Middle frontal gyrus (tissue), 1 donor: ENCODE results near the gene KSR1.
"Not testable (repeated sequence)": the region's sequence is repeated elsewhere in the genome, so short reads cannot be mapped to it uniquely, and the experiment has no call there.

Experiments
- DNase-seq: peaks from one replicate; pipeline ENCODE4 v3.0.0-alpha.2; 2015; ENCODE audit warnings: low spot score; ENCODE audit errors: extremely low spot score

Gene KSR1

DNA sequence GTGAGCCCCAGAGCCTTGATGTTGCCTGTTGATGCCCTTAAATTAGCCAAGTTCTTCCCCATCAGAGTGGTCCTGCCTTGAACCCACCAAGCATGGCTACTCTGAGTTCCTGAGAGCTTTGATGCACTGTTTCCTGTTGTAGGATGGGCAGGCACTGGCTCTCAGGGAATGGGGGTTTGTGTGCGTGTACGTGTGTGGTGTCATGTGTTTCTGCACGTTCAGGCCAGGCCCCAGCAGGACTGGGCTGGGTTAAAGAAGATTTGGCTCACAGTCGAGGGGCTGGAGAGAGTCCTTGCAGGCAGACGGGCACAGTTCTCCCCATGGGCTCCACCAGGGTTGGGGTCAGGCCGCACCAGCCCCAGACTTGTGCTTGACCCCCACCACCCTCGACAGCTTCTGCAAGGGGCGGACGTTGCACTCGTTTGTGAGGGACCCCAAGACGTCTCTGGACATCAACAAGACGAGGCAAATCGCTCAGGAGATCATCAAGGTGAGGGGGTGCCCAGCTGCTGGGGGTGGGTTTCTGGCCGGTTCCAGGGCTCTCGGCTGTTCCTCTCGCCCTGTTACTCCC is 151.4 kb downstream of the KSR1 start:
- DNase-seq, result no peak

DNA sequence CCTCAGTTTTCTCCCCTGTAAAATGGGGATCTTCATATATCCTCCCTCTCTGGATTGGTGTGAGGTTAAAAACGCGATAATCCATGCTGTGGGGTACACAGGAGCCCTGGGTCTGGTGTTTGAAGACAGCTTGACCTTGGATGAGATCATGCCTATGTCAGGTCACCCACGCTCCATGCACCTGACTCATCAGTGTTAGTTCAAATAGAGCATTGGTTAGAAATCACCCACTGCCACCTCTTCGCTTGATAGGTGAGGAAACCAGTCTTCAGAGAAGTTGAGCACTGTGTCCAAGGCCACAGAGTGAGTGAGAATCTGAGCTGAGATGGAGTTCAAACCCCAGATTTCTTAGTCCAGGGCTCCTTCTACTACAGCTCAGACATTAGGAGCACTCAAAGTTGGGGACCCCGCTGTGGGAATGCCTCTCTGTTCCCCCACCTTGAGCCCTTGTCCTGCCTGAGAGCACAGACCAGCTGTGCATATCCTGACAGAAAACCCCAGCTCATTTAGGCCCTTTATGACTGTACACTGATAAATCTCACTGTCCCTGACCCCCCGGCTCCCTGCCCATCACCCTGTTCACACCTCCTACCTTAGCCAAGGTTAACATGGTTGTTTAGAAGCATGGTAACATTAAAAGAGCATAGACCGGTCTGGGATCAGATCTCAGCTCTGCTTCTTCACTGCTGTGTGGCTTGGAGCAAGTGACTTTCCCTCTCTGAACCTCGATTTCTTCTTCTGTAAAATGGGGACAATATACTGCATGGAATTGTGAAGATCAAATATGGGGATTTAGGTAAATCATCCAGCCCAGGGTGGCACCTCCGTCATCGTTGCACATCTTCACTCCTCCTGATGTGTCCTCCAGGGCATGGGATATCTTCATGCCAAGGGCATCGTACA is 152.3 kb downstream of the KSR1 start:
- no peak for DNase-seq

DNA sequence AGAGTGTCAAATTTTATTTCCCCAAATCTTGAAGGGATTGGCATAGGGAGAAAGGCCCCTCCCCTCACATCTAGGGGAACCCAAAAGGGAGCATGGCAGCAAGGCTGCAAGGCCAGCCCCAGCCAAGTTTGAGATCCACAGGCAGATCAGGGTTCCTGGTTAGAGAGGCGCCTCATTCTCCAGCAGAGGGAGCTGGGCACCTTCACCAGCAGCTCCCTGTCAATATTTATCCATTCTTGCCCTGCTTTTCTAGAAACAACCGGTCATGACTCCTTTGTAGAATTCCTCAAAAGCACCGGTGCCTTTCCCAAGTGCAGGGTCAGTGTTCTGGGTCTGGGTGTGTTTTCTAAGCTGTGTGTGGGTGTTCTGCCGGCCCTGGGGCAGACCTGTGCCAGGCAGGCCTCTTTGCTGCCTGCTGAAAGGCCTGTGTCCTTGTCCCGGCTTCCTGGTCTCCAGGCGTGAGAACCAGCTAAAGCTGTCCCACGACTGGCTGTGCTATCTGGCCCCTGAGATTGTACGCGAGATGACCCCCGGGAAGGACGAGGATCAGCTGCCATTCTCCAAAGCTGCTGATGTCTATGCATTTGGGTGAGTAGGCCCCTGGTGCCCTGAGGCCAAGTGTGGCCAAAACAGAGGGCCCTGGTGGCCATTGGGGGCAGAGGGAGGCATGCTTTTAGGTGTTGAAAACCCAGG is 153.5 kb downstream of the KSR1 start:
- no peak for DNase-seq

DNA sequence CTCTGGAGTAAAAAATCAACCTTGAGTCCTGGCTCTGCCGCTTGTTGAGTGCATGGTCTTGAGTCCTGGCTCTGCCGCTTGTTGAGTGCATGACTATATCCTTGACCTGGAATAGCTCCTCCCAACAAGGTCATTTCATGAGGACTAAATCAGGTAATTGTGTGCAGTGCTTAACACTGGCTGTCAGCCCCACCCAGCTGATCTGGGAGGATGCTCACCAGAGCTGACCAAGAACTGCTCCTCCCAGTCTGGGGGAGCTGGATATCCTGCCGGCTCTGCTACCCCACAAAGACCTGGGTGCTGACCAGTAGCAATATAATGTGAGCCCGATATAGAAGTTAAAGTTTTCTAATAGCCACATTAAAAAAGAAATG is 154.0 kb downstream of the KSR1 start:
- DNase-seq, result no peak

DNA sequence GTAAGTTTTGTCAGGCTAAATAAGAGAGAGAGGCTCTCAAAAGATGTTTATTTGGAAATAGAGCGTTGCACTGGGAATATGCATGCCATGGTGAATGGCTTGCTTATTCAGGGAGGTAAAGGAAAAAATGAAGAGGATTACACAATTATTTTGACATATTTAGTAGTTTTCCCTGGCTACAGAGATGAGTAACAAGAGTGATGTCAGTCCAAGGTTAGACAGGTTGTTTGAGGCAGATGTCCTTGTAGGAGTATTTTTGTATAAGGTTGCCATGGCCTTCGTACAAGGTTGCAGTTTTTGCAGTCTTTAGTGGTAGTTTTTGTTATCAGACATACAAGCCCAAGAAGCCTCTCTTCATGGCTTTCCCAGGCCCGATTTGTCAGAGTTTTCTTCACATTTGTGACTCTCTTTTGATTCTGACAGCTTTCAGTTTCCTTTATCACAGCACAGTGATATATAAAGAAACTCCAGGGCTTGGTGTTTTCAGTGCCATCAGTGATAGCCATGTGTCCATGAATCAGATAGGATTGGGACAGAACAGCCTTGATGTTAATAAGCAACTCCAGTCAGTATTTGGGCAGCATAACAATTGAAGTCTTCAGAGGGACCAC is 156.0 kb downstream of the KSR1 start:
- no peak for DNase-seq

DNA sequence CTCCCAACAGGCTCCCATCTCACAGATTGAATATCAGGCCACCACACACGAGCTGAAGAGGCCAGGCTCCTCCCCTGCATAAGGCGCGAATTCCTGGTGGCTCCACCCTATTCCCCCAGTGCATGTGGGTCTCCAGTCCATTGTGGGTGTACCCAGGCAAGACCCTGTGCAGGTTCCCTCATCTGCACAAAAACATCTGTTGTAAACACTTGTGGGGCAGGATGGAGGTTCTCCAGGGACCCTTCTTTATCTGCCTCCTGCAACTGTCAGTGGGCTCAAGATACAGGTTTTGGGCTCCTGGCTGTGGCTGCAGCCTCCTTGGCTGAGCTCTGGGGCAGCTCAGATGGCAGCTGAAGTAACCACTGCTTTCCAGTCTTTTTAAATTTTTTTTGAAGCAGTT is 157.2 kb downstream of the KSR1 start:
- no peak for DNase-seq

DNA sequence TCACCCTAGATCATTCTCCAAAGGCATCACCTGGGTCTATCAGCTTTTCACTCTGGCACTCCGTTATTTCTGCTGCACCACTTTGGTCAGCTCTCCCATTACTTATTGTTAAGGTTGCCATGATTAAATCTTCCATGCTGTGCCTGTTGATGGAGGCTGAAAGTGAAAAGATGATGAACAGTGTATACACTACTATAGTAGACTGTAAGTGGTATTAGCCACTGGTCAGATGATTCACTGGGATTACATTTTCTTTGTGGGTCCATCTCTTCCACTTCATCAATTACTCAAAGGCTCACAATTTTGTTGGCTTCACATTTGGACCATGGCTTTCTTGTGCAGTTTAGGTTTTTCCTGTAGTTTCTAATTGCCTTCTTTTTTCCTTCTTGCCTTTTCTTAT is 158.9 kb downstream of the KSR1 start:
- DNase-seq, result no peak

DNA sequence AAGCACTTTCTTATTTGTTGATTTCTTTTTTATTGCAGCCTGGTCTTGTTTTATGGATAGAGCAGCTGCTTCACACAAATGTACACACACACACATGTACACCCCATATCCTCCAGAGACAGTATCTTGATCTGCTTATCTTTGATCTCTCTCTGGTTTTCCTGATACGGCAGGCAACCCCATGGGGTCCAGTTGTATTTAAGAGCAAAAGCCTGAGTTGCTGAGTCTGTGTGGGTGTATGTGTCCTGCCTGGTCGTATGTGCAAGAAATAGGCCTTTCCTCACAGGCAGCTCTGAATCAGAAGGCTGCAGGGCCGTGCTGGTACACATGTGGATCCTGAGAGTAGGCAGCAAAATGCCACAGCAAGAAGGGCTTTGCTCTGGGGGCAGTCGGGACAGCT is 160.2 kb downstream of the KSR1 start:
- DNase-seq, result no peak

DNA sequence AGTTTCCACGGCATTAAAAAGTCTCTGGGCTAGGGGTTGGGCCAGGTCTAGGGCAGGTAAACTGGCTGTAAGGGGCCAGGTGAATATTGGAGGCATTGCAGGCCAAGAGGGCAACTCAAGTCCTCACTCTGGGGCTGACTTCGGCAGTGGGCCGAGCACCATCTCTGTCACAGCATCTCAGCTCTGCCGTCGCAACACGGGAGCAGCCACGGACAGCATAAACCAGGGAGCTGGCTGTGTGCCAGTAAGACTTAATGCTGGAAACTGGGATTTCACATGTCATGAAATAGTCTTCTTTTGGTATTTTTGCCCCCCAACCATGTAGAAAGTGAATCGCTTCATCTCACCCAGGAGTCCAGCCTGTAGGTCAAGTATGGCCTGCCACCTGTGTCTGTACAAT is 162.2 kb downstream of the KSR1 start:
- no peak for DNase-seq

DNA sequence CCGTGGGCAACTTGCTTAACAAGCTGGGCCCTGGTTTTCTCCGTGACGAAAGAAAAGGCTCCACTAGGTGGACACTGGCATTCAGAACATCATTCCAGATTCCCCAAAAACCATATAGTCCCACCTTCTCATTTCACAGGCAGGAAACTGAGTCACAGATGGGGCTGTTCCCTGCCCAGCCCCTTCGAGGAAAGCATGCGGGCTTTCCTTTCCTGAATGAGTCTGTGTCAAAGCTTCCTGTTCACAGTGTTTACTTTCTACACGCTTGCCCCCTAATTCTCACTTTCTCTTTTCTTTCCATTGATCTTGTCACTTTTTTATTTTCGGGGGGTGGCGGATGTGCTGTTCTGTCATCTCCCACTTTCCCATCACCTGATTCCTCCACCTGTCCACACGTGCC is 164.5 kb downstream of the KSR1 start:
- DNase-seq, result no peak

DNA sequence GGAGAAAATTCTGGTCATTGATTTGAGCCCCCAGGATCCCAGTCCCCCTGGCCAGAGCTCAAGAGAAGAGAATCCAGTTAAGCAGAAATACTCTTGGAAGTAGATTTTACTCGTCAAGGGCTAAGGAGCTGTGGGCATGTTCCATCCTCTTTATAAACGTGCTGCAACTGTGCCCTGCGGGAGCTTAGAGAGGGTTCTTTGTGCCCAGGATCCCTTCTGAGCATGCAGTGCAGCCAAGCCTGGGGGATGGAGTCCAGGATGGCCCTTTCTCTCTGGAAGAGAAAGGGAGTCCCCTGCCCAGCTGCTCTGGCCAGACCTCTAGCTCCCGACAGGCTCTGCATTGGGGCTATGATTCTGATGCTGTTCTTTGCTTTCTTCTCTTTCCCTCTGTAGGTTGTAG is 165.3 kb downstream of the KSR1 start:
- no peak for DNase-seq

DNA sequence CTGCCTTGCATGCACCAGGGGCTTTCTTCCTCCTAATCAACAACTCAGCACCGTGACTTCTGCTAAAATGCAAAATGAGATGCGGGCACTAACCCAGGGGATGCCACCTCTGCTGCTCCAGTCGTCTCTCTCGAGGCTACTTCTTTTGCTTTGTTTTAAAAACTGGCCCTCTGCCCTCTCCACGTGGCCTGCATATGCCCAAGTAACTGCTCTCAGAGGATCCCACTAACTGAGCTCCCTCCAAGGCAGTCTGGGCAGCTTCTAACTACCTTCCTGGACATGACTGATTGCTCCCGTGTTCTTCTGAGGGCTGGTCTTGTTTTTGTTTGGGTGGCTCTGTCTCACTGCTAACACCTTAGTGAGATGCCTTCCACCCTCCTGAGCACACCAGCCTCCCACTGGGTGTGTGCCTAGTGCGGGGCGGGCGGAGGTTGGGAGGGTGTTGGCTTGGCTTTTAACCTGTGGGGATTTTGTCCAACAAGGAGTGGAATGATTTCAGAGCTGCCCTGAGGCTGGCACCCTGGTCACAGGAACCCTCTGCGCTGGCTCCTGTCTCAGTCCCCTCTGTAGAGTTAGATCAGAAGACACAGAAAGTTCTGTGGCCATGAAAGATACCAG is 165.8 kb downstream of the KSR1 start:
- DNase-seq, result no peak

DNA sequence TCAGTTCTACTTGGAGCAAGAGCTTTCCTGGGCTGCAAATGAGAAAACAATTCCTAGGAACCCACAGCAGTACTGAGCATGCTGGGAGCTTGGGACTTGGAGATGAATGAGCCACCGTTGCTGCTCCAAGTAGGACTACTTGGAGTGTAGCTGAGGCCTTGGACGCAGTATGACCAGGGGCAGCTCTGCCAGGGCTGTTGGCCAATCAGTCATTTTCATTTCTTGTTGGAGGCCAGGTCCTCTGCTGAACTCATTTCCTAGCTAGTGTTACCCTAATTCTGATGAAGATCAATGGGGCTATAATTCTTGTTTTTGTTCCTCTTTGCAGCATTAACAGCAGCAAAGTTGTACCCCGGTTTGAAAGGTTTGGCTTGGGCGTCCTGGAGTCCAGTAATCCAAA is 166.7 kb downstream of the KSR1 start:
- no peak for DNase-seq

DNA sequence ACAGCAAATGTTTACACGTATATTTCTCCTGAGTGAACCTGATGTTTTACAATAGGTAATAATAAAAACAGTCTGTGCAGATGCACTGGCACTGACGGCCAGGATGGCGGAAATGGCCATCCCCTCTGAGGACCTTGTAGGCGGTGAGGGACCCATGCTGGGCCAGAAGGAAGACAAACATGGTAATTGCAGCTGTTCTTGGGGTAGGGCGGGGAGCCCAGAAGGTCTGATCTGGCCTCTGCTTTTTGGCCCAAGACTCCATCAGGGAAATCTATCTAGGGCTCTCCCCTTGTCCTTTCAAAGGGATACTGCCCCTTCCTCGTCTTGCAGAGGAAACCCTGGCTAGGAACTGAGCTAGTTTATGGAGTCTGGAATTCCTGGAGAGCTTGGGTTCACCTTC is 167.4 kb downstream of the KSR1 start:
- no peak for DNase-seq

DNA sequence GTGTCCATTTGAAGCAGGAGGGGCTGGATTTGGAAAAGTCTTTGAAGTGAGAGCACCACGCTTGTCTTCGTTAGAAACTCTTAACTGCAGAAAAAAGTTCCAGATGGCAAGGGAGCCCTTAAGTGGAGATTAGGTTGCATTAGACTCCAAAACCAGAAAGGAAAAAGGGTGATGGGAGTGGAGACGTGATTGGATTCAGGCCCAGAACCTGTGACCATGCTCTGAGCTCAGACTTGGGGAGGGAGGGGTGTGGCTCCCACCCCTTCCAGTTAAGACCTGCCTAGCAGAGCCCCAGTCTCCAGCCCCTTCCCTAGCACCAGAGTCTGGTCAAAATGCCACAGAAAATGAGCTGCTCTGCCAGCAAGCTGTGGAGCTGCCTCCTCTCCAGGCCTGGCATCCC is 168.3 kb downstream of the KSR1 start:
- no peak for DNase-seq

DNA sequence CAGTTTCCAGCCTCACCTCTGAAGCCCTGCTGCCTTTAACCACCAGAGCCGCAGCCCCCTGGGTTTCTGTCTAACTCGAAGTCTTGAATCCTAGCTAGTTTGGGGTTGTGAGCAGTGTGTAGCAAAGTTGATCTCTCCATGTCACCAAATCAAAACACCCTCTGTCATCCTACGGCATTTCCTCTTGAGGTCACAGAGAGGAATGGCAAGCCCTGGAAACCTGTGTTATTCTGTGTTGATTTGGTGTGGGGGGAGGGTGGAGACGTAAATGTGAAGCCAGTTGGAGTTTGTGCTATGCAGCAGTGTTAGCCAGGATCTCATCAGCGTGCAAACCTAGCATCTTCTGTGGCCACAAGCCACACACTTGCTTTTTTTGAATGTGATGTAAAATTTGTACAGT is 169.6 kb downstream of the KSR1 start:
- no peak for DNase-seq

DNA sequence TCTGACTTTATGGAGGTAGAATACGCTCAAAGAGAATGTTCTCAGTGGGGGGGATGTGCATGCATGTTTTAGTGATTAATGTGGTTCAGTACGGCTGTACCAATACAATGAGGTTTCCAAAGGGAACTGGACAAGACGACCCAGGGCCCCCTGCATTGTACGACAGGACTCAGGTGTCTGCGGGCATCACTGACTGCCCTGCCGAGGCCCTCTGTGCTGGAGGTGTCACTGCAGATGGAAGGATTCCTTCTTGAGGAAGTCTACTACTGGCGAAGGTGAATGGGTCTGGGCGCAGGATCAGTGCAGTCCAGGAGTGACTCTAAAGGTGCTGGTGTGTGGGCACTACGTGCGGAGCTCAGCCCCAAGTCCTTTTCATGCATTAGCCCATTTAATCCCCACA is 171.3 kb downstream of the KSR1 start:
- no peak for DNase-seq

DNA sequence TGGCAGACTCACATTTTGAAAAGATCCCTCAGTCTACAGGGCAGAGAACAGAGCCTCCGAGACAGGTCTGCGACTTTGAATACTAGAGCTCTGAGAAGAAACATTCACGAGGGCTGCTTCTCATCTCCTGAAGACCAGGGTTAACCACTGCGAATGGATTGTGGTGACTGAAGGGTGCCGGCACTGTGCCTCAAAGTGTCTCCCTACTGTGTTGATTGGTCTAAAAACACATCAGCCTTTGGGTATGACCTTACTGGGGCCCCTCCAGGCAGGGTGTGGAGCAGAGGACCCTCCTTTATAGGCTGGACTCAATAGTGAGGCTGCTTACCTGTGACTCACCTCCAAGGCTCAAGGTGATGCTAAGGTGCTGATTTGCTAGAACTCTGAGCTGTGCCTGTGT is 172.1 kb downstream of the KSR1 start:
- DNase-seq, result no peak

DNA sequence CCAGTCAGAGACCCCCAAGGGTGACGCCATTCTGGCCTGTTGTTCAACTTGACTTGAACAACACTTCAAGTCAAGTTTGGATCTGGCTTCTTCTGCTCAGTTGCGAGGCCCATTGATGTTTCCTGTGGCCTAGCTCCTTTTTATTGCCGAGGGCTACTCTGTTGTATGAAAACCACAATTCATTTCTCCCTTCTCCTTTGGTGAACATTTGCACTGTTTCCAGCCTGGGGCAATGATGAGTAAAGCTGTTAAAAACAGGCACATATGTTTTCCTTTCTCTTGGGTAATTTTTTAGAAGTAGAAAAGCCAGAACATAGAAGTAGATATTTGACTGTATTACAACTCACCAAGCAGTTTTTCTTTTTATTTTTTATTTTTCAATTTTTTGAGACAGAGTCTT is 173.0 kb downstream of the KSR1 start:
- DNase-seq, result not testable (repeated sequence)

DNA sequence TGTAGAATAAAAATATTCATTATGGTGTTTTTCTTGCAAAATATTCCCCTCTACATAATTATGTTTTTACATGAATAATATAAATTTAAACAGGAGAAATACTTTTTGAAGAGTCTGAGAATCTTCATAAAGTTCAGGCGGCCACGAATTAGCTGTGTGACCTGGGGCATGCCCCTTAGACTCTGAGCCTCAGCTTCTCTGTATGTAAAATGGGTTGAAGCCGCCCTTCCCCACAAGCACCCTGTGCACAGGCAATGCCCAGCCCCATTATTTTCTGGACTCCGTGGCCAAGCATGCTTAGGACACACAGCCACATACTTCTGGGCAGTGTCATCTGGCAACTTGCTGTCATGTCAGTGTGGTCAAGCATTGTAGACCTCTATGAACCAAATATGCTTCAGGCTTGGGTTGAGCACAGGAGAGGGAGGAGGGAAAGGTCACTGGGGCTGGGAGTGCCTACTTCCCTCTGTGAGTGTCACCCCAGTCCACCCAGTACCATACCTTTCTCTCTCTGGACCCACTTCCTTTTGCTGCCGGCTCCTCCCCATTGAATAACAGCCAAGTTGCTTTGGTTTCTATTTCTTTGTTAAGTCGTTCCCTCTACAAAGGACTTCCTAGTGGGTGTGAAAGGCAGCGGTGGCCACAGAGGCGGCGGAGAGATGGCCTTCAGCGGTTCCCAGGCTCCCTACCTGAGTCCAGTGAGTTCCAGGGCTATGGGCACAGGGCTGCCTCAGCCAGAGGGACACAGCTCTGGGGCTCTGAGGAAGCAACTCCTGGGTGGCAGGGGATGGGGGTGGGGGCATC is 174.6 kb downstream of the KSR1 start, which contains the start of gene LGALS9:
TSS of gene LGALS9 (plus strand) at position 582 of the 804 bp plus-strand sequence. CDS start at position 660, 78 bp downstream.
- no peak for DNase-seq

DNA sequence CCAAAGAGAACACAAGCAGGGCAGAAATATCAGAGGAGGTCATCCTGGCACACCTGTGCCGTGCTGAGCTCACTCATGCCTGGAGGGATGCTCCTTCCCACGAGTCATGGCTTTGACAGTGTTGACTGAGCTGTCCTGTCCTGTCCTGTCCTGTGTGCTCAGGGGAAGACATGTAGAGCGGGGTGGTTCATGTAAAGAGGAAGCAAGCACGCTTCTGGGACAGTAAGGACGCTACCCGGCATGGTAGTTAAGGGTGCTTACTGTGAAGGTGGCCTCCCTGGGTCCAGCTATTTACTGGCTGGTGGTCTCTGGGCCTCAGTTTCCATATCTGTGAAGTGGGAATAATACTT is 175.1 kb downstream of the KSR1 start:
- DNase-seq, result no peak
